EH (cell line): Measurements from ENCODE around the gene NOS1AP.
A peak's percentile ranks its signal among the peaks of the same experiment; 100 is the strongest.
"Not testable (repeated sequence)": the region's sequence is repeated elsewhere in the genome, so short reads cannot be mapped to it uniquely, and the experiment has no call there.

Experiments used
- DNase-seq: peaks from one replicate; pipeline ENCODE4 v3.0.0-alpha.2; 2015; ENCODE audit warnings: low read depth

Gene NOS1AP

GRCh38 chr1:162336621-162337285 lies 267.3 kb downstream of the NOS1AP start:
- DNase-seq: no peak

GRCh38 chr1:162342452-162342983 lies 273.0 kb downstream of the NOS1AP start:
- DNase-seq: no peak

- DNase-seq: no peak
These were observed 274.0 kb downstream of the NOS1AP start for GRCh38 chr1:162343470-162343869.

- no peak for DNase-seq
These were observed 277.8 kb downstream of the NOS1AP start for GRCh38 chr1:162347281-162347680.

GRCh38 chr1:162349635-162350330 lies 280.3 kb downstream of the NOS1AP start:
- DNase-seq: peak; percentile 92

- no peak for DNase-seq
These were observed 281.9 kb downstream of the NOS1AP start for GRCh38 chr1:162351246-162351842.

GRCh38 chr1:162351874-162352273 lies 282.4 kb downstream of the NOS1AP start:
- DNase-seq: not testable (repeated sequence)

GRCh38 chr1:162353078-162353477 lies 283.6 kb downstream of the NOS1AP start:
- DNase-seq: no peak

GRCh38 chr1:162353702-162354101 lies 284.2 kb downstream of the NOS1AP start:
- no peak for DNase-seq

GRCh38 chr1:162357681-162358266 lies 288.3 kb downstream of the NOS1AP start:
- DNase-seq: peak; percentile 63

- no peak for DNase-seq
These were observed 289.4 kb downstream of the NOS1AP start for GRCh38 chr1:162358928-162359327.

GRCh38 chr1:162359523-162360236 lies 290.2 kb downstream of the NOS1AP start:
- no peak for DNase-seq

- no peak for DNase-seq
These were observed 290.9 kb downstream of the NOS1AP start for GRCh38 chr1:162360237-162360873.

GRCh38 chr1:162360874-162361260 lies 291.4 kb downstream of the NOS1AP start:
- DNase-seq: no peak

GRCh38 chr1:162361349-162361748 lies 291.9 kb downstream of the NOS1AP start:
- no peak for DNase-seq

GRCh38 chr1:162363823-162364222 lies 294.3 kb downstream of the NOS1AP start:
- no peak for DNase-seq

GRCh38 chr1:162364498-162364897 lies 295.0 kb downstream of the NOS1AP start:
- no peak for DNase-seq

GRCh38 chr1:162365284-162366020 lies 296.0 kb downstream of the NOS1AP start:
- no peak for DNase-seq

- DNase-seq: no peak
These were observed 296.7 kb downstream of the NOS1AP start for GRCh38 chr1:162366149-162366548.

GRCh38 chr1:162366671-162367070 lies 297.2 kb downstream of the NOS1AP start:
- peak; percentile 31 for DNase-seq

- DNase-seq: peak; percentile 59
These were observed 297.6 kb downstream of the NOS1AP start for GRCh38 chr1:162367073-162367472.
